Lower lobe of right lung (tissue), 2 donors: Measurements from ENCODE around the gene FAU. TPM values are rescaled to one million over a fixed set of nuclear protein-coding genes. Genes with fewer than 3 reads are reported as not detected.

Source experiments
- ATAC-seq, 2 donors: fragments of 200-7000 bp; cut with Tn5 transposase; one replicate each; pipeline ENCODE4 v1.9.1; 2020 to 2022; ENCODE audit warnings: mild to moderate bottlenecking in 2 of 2, moderate library complexity in 2 of 2
- DNase-seq: peaks from one replicate; pipeline ENCODE4 v3.0.0-alpha.2; 2020
- H3K27ac ChIP-seq: fragments of 200-600 bp; one replicate; pipeline ENCODE4 v1.8.0; 2022
- H3K27me3 ChIP-seq: fragments of 200-600 bp; one replicate; pipeline ENCODE4 v1.8.0; 2022; ENCODE audit warnings: low read depth
- H3K36me3 ChIP-seq: fragments of 200-600 bp; one replicate; pipeline ENCODE4 v1.8.0; 2022; ENCODE audit warnings: mild to moderate bottlenecking
- H3K4me1 ChIP-seq: fragments of 200-600 bp; one replicate; pipeline ENCODE4 v1.8.0; 2022
- H3K4me3 ChIP-seq: fragments of 200-600 bp; one replicate; pipeline ENCODE4 v1.8.0; 2022; ENCODE audit warnings: mild to moderate bottlenecking
- H3K9me3 ChIP-seq: fragments of 200-600 bp; one replicate; pipeline ENCODE4 v1.8.0; 2022
- CTCF ChIP-seq: fragments of 200-600 bp; IDR thresholded peaks from one replicate; pipeline ENCODE4 v1.8.0; 2022; ENCODE audit warnings: antibody characterized with exemption, mild to moderate bottlenecking
- intact Hi-C: fragments of 100-400 bp; cut with DNase I; formaldehyde crosslinking; loops from one replicate; pipeline ENCODE4 v1.11.0; 2022
- total RNA-seq: library from RNA; stranded (reverse); fragmentation: NEBNext Ultra II Directional; extraction: Animal tissue kit (Norgen Biotek cat#: 25700); gene quantifications from one replicate; pipeline ENCODE4 v1.2.1, GENCODE V29; 2021
- donor health status: DM: no; HTN: yes; CAD: no; lungs with severe emphysema.

The FAU gene
- total RNA-seq, 1 donor from 2014 or later: 766 TPM

- intact Hi-C loops: no loop called here
- H3K4me1 ChIP-seq: peaks cover 20% of the 10 kb centered on the region
- ATAC-seq (no peak), DNase-seq (no peak)
- H3K9me3 ChIP-seq: no peaks in the 10 kb centered on the region
- H3K27me3 ChIP-seq: no peaks in the 10 kb centered on the region
- no peak overlapping the region for H3K27ac ChIP-seq
- peaks cover 46% of the 10 kb centered on the region for H3K36me3 ChIP-seq
- H3K4me3 ChIP-seq: no peak overlapping the region
- no peak for TF ChIP-seq CTCF
Observed at GRCh38 chr11:65085446-65085845, 36.5 kb downstream of the FAU start.

GRCh38 chr11:65084598-65085375 is 37.1 kb downstream of the FAU start:
- peak overlapping the region; percentile 92 for H3K27ac ChIP-seq
- H3K27me3 ChIP-seq: no peaks in the 10 kb centered on the region
- peaks cover 45% of the 10 kb centered on the region for H3K36me3 ChIP-seq
- H3K4me1 ChIP-seq: peaks cover 20% of the 10 kb centered on the region
- peak; percentile 1 for ATAC-seq
- intact Hi-C loops: no loop called here
- TF ChIP-seq CTCF: no peak
- H3K4me3 ChIP-seq: peak overlapping the region; percentile 66
- no peak for DNase-seq
- H3K9me3 ChIP-seq: no peaks in the 10 kb centered on the region

- no peaks in the 10 kb centered on the region for H3K27me3 ChIP-seq
- DNase-seq: peak; percentile 96
- peaks cover 38% of the 10 kb centered on the region for H3K36me3 ChIP-seq
- H3K9me3 ChIP-seq: no peaks in the 10 kb centered on the region
- H3K4me3 ChIP-seq: peak within 1 kb of the TSS; percentile 66
- ATAC-seq: peak; percentile 97 to 98
- peak within 1 kb of the TSS; percentile 92 for H3K27ac ChIP-seq
- TF ChIP-seq CTCF: no peak
- intact Hi-C loops: no loop called here
- peaks cover 20% of the 10 kb centered on the region for H3K4me1 ChIP-seq
Observed at GRCh38 chr11:65083834-65084597, 37.9 kb downstream of the FAU start, which contains the start of the genes CDCA5 and ZFPL1. Gene CDCA5 (minus strand): TSS chr11:65084040. CDS start chr11:65083978, 62 bp downstream. Gene ZFPL1 (plus strand): TSS chr11:65084222. CDS start chr11:65084699, 477 bp downstream.

- no peak for DNase-seq
- Histone ChIP-seq H3K27me3 (no peaks in the 10 kb centered on the region), H3K4me3 (peak overlapping the region; percentile 66), H3K4me1 (peaks cover 20% of the 10 kb centered on the region), H3K9me3 (no peaks in the 10 kb centered on the region), H3K36me3 (peaks cover 30% of the 10 kb centered on the region), H3K27ac (peak overlapping the region; percentile 92)
- no peak for TF ChIP-seq CTCF
- intact Hi-C loops: no loop called here
- ATAC-seq: peak in 1 of 2 donors; percentile 1
Observed at GRCh38 chr11:65083134-65083833, 38.6 kb downstream of the FAU start.

- intact Hi-C loops: no loop called here
- ATAC-seq (no peak), DNase-seq (no peak)
- H3K27me3 ChIP-seq: no peaks in the 10 kb centered on the region
- H3K4me3 ChIP-seq: no peak overlapping the region
- TF ChIP-seq CTCF: no peak
- H3K4me1 ChIP-seq: peaks cover 5% of the 10 kb centered on the region
- H3K36me3 ChIP-seq: no peaks in the 10 kb centered on the region
- no peak overlapping the region for H3K27ac ChIP-seq
- no peaks in the 10 kb centered on the region for H3K9me3 ChIP-seq
Observed at GRCh38 chr11:65078786-65079342, 43.1 kb downstream of the FAU start.
